ENCODE data around the gene ZNF770.

ZNF770 gene

GRCh38 chr15:34969340-34970097 lies 18.6 kb downstream of the ZNF770 start, which contains the start of gene AQR:
Gene AQR (minus strand): TSS chr15:34969742. CDS start chr15:34969613, 129 bp downstream.
- DNase-seq (ENCODE audit: low spot score) = peak; percentile 93
- CTCF ChIA-PET = interaction anchor here (0.5 to 1.3 kb wide), 8 partner anchors 10 to 712 kb away, joined by 3 to 7 read pairs (median 3); partner anchors contain the start of gene ZNF770
- POLR2A ChIA-PET (ENCODE audit: low non-redundant PET) = interaction anchor here (0.6 to 1.7 kb wide), 2 partner anchors 15 to 19 kb away, joined by 5 to 6 read pairs; partner anchors contain the start of gene ZNF770
- TF ChIP-seq, protein P1, sequence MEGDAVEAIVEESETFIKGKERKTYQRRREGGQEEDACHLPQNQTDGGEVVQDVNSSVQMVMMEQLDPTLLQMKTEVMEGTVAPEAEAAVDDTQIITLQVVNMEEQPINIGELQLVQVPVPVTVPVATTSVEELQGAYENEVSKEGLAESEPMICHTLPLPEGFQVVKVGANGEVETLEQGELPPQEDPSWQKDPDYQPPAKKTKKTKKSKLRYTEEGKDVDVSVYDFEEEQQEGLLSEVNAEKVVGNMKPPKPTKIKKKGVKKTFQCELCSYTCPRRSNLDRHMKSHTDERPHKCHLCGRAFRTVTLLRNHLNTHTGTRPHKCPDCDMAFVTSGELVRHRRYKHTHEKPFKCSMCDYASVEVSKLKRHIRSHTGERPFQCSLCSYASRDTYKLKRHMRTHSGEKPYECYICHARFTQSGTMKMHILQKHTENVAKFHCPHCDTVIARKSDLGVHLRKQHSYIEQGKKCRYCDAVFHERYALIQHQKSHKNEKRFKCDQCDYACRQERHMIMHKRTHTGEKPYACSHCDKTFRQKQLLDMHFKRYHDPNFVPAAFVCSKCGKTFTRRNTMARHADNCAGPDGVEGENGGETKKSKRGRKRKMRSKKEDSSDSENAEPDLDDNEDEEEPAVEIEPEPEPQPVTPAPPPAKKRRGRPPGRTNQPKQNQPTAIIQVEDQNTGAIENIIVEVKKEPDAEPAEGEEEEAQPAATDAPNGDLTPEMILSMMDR (conservative IDR thresholded peaks at IDR 0.05; ENCODE audit: low read depth) = peak; percentile 92
- H3K27ac ChIP-seq = peak within 1 kb of the TSS; percentile 75

- ChIA-PET CTCF (interaction anchor here (0.6 to 1.0 kb wide), 3 partner anchors 44 to 825 kb away, joined by 3 to 8 read pairs (median 3); no protein-coding TSS in a partner anchor), POLR2A (ENCODE audit: low non-redundant PET) (no interaction called here)
- no peak overlapping the region for H3K27ac ChIP-seq
- DNase-seq (ENCODE audit: low spot score) = no peak
- TF ChIP-seq, protein P1 (conservative IDR thresholded peaks at IDR 0.05; ENCODE audit: low read depth) = no peak
These were observed 23.8 kb downstream of the ZNF770 start for GRCh38 chr15:34964277-34964676.

DNA sequence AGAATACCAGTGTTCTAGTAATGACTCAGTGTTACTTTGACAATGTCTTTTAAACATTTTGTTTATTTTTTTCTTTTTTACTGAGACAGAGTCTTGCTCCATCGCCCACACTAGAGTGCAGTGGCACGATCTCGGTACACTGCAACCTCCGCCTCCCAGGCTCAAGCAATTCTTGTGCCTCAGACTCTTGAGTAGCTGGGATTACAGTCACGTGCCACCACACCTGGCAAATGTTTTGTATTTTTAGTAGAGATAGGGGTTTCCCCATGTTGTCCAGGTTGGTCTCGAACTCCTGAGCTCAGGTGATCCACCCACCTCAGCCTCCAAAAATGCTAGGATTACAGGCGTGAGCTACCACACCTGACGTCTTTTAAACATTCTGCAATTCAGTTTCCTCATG lies 34.2 kb downstream of the ZNF770 start:
- CTCF ChIA-PET = interaction anchor here (0.7 to 0.8 kb wide), 2 partner anchors 333 to 518 kb away, joined by 4 to 8 read pairs; no protein-coding TSS in a partner anchor
- H3K27ac ChIP-seq = no peak overlapping the region
- TF ChIP-seq, protein P1 (conservative IDR thresholded peaks at IDR 0.05; ENCODE audit: low read depth) = no peak
- POLR2A ChIA-PET (ENCODE audit: low non-redundant PET) = no interaction called here
- DNase-seq (ENCODE audit: low spot score) = no peak

- no peak for DNase-seq (ENCODE audit: low spot score)
- no peak overlapping the region for H3K27ac ChIP-seq
- ChIA-PET POLR2A (ENCODE audit: low non-redundant PET) (no interaction called here), CTCF (interaction anchor here (0.5 to 0.6 kb wide), 2 partner anchors 17 to 331 kb away, joined by 3 to 7 read pairs; partner anchors contain the start of gene AQR)
- TF ChIP-seq, protein P1 (conservative IDR thresholded peaks at IDR 0.05; ENCODE audit: low read depth) = no peak
These were observed 35.6 kb downstream of the ZNF770 start for GRCh38 chr15:34952481-34952880.

DNA sequence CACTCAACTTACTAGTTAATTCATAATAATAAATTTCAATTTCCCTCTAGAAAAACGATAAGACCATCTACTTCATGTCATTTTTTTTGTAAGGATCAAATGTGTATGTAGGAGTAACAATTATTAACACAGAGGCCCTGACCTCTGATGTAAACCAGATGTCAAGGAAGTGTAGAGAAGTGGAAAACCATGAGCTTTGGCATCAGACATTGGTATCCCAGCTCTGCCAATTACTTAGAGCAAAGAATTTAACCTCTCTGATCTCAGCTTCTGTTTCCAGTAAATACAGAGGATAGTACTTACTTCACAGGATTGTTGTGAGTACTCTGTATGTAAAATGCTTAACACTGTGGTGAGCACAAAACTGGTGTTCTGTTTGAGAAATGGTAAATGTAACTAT lies 36.1 kb downstream of the ZNF770 start:
- ChIA-PET POLR2A (ENCODE audit: low non-redundant PET) (no interaction called here), CTCF (interaction anchor here (0.6 kb wide), 1 partner anchor 18 kb away, joined by 7 read pairs; the partner anchor contains the start of gene AQR)
- TF ChIP-seq, protein P1 (conservative IDR thresholded peaks at IDR 0.05; ENCODE audit: low read depth) = no peak
- no peak for DNase-seq (ENCODE audit: low spot score)
- H3K27ac ChIP-seq = no peak overlapping the region

- ChIA-PET CTCF (interaction anchor here (0.5 kb wide), 1 partner anchor 16 kb away, joined by 4 read pairs; no protein-coding TSS in a partner anchor), POLR2A (ENCODE audit: low non-redundant PET) (no interaction called here)
- no peak for DNase-seq (ENCODE audit: low spot score)
- TF ChIP-seq, protein P1 (conservative IDR thresholded peaks at IDR 0.05; ENCODE audit: low read depth) = no peak
- H3K27ac ChIP-seq = no peak overlapping the region
These were observed 43.2 kb downstream of the ZNF770 start for GRCh38 chr15:34944936-34945335.
